GM19099 (cell line): ENCODE data around the gene UTS2R.

ENCODE experiments used
- POLR2A ChIP-seq: IDR thresholded peaks from 3 replicates; pipeline ENCODE4 v1.6.1; 2011; ENCODE audit warnings: low read depth; ENCODE audit not compliant: insufficient read length; ENCODE audit errors: extremely low read depth

The UTS2R gene

DNA sequence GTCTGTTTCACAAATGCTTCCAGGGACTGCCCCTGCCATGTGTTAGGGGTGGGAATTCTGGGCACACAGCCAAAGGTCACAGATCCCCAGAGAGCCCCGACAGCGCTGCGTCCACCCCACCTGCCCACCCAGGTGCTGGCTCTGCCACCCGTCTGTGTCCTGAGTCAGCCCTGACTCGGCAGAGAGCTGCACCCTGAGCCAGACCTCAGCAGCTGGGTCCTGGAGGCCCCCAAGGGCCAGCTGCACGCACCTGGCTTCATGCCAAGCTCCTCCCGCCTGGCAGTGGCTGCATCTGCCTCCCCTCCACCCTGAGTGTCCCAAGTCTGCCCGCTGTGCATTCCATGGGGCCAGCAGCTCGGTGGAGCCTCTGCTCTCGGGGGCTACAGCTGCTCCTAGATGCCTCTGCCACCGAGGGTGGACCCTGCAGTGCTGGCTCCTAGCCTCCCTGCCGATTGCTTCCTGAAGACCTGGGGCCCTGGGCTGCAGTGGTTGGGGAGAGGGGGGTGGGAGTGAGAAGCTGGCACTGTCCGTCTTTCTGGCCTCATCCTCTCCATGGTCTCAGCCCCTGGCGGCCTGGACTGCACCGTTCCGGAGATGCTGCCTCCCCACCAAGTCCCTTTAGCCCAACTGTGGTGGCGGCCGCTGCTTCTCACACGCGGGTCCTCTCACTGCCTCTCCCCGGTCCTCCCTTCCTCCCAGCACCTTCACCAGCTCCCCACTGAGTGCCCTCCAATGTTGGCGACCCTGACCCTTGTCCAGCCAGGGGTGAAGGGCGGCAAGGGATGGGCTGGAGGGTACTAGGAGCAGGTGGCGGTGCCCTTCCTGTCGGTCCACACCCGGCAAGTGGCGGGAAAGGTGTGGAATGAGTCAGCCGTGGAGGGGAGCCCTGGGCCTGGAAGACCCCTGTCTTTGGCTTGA, 41.0 kb upstream of the UTS2R start:
- no peak for TF ChIP-seq POLR2A

DNA sequence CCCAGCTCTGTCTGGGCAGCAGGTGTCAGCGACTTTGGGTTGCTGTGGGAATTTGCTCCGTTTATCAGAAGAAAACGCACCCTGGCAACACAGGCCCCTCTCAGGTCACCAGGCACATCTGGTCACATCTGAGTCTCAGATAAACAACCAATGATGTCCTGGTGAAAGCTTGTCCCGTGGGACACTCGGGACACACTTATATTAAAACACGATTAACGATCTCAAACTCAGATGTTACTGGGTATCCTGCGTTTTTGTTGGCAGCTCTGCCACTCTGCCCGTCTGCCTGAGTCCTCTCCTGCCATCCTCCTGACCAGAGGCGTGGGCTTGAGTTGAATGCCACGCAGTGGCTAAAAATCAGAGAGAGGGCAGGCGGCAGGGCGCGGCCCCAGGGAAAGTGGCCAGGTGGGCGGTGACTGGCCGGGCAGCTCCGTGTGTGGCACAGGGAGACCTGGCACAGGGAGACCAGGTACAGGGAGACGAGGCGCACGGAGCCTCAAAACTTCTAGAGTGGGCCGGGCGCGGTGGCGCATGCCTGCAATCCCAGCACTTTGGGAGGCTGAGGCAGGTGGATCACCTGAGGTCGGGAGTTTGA, 40.1 kb upstream of the UTS2R start:
- no peak for TF ChIP-seq POLR2A

DNA sequence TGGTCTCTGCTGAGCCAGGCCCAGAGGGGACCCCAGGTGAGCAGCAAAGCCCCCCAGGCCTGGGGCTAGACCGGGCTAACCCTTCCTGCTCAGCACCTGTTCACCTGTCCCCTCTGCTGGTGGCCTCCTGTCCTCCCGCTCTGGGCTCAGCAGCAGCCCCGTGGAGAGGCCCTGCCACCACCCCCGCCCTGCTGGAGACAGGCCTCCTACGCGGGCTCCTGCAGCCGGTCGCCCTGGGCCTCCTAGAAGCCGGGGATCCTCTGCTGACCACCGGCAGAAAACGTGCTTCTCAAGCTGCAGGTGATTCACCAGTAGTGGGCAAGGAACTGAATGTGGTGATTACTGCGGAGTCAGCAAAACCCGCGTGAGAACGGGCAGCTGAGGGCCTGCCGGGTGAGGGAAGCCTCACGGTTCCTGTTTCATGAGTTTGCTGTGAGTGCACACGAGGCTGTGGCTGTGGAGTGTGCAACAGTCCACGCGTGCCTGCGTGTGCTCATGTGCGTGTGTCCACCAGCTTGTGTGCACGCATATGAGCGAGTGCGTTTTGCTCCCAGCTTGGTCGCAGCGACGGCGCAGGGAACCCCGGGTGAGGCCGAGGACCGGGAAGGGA, 38.8 kb upstream of the UTS2R start:
- no peak for TF ChIP-seq POLR2A

DNA sequence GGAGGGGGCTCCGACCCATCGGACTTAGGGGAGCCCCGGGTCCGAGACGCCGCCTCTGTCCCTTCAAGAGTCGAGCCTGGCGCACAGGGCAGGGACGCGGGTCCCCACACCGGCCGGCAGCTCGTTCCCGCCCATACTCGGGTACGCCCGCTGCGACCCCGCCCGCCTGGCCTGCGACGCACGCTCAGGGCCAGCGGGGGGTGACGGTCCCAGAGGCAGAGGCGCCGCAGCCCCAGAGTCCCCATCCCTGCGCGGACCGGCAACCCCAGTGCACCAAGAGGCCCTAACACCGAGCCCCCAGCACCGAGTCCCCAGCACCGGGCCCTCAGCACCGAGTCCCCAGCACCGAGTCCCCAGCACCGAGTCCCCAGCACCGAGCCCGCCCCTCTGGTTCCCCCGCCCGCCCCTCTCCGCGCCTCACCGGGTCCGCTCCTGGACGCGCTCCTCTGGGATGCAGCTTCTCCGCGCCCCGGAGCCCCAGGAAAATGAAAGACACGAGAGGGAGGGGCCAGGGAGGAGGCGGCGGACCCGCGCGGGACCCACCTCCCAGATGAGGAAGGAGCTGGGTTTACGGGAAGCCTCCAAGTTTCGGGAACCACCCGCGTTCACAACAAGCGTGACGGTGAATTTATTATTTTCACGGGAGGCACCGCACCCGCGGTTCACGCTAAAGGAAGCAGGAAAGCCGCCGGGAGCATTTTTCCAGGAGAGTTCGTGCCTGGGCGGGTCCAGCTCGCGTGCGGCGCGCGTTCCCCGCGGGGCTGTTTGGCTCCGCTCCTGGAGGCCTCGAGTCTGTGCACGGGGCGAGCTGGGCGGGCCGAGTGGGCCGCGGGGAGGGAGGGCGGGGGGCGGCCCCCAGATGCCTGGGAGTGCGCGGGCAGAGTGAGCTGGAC, 38.0 kb upstream of the UTS2R start, which contains the start of gene SECTM1:
SECTM1 (minus strand) TSS at position 488 of the 893 bp plus-strand sequence. CDS start 6,526 bp downstream, outside the sequence.
- no peak for TF ChIP-seq POLR2A

DNA sequence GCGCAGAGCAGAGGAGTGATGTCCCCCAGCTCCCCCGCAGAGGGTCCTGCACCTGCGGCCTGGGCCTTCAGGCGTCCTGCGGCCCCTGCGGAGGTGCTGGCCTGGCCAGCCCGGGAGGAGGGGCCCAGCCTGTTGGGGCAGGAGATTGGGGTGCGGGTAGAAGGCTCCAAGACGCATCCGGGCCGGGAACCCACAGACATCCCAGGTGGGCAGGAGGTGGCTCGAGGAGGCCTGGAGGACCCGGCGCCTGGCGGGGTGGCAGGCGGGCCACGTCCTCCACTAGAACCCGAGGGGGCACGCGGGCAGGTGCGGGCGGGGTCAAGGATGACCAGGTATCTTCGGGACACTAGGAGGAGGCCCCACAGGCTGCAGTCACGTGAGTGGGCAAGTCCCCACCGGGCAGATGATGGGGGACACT, 37.4 kb upstream of the UTS2R start:
- TF ChIP-seq POLR2A, result no peak

DNA sequence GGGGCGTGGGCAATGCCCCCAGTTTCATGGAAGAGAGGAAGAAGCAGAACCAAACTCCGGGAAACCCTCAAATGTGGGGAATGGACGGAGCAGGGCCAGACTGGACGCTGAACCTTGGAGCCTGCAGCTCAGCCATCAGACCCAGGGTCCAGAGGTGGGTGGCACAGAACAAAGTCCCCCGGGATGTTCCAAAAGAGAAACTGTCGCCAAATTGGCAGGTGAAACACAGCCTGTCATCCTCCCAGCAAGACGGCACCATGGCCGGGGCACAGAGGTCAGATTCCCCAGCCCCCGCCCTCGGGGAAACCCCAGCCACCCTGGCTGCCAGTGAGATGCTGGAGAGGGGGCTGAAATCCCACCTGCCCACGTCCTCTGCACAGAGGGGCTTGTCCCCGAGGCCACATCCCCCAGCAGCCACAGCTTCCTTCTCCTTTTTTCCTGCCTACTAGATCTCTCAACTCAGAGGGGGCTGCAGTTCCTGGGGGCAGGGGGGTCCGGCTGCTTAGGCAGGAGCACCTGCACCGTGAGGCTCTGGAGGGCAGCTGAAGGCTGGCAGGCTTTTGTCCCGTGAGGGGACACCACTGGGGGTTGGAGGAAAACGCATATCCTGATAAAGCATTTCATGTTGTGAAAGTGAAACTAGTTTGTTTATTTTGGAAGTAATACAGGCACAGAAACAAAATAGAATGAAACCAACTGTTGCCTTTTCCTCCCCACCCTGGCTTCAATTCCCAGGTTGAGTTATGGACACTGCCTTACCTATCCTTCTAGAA, 36.8 kb upstream of the UTS2R start:
- TF ChIP-seq POLR2A, result no peak

DNA sequence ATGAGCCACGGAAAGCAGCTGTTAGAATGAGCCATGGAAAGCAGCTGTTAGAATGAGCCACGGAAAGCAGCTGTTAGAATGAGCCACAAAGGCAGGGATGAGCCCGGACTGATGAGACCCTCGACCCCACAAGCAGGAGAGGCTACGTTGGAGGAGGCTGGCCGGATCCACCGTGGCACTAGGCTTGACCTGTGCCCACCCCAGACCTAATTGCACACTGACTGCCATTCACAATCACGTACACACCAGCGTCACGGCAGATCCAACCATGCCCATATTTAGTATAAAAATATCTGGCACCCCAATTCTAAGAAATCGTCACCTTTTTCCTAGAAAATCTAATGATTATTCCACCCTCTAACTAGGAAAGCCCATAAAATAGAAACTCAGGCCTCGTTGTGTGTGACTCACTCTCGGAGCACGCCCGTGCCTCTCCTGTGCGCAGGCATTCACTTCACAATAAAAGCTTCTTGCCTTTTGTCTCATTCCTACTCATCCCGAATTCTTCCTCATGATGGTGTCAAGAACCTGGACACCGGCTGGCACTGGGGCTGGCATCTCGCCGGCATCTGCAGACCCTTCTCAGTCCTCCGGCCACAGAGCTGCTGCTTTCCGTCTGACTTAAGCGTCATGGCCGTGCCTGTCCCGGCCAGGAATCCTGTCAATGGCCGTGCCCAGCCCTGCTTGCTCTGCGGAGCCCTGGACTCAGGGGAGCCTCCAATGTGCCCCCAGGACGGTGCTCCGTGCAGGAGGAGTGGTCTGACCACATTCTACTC, 32.5 kb upstream of the UTS2R start:
- TF ChIP-seq POLR2A, result no peak

DNA sequence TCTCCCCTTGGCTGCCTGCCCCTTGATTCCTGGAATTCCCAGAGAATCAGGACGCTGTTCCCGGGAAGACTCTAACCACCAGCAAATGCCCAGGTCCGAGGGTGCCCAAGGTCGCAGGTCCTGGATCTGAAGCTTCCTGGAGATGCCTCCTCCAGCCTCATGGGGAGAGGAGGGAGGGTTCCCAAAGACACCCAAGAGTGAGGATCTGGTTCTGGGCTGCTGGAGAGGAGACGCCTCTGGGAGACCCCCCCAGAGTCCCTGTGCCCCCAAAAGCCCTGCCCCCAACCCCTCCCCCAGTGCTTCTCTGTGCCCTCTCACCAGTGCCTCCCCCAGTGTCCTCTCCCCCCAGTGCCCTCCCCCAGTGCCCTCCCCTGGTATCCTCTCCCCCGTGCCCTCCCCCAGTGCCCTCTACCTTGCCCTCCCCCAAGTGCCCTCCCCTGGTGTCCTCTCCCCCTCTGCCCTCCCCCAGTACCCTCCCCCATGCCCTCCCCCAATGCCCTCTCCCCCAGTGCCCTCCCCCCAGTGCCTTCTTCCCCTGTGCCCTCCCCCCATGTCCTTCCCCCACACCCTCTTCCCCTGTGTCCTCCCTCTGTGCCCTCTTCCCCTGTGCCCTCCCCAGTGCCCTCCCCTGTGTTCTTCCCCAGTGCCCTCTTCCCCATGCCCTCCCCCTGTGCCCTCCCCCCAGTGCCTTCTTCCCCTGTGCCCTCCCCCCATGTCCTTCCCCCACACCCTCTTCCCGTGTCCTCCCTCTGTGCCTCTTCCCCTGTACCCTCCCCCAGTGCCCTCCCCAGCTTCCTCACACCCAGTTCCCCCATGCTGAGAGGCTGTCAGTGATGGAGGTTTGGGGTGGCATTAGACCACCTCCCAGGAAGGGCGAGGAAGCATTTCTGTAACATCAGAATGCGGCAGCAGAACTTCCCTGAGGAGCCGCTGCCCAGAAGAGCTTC, 31.7 kb upstream of the UTS2R start:
- no peak for TF ChIP-seq POLR2A

DNA sequence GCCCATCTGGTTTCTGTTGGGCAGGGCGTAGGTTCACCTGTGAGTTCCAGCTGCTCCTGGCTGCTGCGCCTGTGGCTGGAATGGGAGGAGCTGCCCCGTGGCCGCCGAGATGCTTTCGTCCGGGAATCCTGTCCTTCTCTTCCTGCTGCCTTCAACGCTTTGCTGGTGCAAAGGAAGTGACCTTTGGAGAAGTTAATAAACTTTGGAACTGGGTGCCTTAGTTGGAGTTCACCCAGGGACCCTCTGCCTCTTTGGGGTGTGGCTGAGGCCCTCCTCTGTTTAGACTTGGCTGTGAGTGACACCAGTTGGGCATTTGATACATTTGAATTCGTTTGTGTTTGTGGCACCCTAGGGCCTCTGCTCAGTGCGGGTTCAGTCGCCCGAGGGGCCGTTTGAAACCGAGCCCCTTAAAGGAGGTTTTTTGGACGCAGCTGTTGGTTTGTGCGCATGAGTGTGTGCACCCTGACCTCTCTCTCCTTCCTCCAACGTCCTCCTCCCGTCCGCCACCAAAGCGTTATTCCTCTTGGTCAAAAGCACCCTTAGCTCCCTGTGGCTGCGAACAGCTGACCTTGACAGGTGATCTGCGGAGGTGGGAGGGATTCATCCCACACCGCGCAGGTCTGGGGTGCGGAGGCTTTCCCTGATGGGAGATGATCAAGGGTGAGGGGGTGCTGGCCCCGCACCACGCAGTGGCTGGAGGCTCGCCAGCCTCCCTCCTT, 29.0 kb upstream of the UTS2R start:
- TF ChIP-seq POLR2A, result no peak

DNA sequence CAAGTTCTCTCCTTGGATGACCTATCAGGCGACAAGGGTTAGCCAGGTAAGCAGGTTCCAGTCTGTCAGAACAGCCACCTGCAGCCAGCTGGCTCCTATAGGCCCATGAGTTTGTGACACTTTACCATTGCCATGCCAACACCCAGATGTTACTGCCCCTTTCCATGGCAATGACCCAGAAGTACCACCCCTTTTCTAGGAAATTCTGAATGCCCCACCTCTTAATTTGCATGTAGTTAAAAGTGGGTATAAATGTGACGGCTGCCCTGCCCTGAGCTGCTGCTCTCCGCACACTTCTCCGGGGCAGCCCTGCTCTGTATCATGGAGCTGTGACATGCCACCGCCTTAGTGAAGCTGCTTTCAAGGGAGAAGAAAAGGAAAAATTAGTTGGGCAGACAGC, 28.0 kb upstream of the UTS2R start:
- TF ChIP-seq POLR2A, result no peak

DNA sequence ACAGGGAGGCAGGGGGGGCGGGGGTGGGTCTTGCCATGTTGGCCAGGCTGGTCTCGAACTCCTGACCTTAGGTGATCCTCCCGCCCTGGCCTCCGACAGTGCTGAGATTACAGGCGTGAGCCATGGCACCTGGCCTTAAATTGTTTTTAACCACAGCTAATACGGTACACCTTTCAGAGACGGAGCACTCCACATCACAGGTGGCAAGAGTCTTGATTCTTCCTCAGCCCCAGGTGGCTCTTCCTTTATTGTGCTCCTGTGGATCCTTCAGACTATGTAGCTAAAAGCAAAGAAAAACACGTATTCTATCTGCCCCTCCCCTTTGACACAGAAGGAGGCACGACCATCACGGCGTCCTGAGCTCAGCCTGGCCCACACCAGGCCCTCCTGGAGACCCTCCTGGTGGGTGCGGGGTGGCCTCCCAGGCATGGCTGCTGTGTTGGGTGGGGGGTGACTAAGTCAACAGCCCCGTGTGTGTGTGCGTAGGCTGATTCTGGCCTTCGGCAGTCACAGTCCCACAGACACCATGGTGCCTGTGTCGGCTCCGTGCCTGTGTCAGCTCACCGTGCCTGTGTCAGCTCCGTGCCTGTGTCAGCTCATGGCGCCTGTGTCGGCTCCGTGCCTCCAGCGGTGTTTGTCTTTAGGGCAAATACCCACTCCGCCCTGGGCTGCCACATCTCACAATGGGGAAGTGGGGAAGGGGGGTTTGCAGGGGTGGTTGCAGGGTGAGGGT, 27.2 kb upstream of the UTS2R start:
- TF ChIP-seq POLR2A, result no peak
